HG03108 (cell line): Measurements from ENCODE around the gene ATXN1.

ENCODE experiments used
- ATAC-seq: cut with Tn5 transposase; IDR thresholded peaks from one replicate; pipeline ENCODE4 v1.9.1; 2021; ENCODE audit warnings: moderate library complexity; ENCODE audit not compliant: unreplicated experiment

Gene ATXN1

GRCh38 chr6:16301511-16301910 is 459.7 kb downstream of the ATXN1 start:
- ATAC-seq = peak; percentile 52

- no peak for ATAC-seq
Observed at GRCh38 chr6:16299861-16300260, 461.4 kb downstream of the ATXN1 start.

GRCh38 chr6:16296061-16296670 is 465.1 kb downstream of the ATXN1 start:
- ATAC-seq = no peak

DNA sequence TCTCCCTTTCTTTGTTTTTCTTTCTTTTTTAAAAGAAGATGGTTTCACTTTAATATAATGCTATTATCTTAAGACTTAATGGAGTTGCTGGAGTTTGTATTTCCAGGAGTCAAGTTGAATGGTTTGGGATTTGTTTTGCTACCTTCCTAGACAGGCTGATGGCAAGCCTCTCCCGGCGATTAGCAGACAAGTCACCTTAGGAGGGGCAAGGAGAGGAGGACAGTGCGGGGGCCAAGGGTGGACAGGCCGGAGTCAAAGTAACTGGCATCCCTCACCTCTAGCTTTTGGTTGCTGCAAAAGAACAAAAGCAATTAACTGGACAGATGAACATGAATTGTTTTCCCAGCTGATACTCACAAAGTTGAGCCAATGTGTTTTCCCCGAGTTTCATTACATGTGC is 465.8 kb downstream of the ATXN1 start:
- ATAC-seq = no peak

DNA sequence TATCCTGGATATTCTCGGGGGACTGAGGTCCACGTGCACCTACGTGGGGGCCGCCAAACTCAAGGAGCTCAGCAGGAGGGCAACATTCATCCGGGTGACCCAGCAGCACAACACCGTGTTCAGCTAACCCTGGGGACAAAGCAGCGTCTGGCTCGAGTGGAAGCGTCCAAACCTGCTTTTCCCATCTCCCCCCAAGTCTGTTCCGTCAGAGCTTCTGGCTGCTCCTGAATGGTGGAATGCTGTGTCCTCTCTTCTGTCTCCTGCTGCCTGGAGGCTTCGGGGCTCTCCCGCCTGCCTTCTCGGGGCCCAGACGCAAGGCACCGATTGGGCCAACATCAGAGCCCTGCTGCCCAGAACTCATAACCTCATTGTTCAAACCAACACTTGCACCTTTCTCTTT is 466.2 kb downstream of the ATXN1 start:
- ATAC-seq = no peak

DNA sequence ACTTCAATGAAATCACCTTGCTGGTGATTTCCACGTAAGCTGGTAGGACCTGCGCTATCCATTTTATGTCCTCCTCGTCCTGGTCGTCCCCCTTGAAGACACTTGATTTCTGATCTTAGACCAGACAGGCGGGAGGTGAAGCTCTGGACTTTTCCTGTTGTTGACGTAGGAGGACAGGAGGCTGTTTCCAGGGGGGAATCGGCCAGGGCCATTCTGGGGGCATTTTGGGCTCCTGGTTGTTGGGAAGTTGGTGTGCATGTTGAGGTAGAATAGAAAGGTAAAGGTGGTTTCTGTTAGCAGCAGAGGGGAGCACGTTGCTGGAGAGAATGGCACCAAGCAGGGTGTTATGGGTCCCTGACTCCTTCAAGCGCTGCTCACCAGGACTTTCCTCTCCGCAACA is 466.9 kb downstream of the ATXN1 start:
- ATAC-seq = no peak

- ATAC-seq = no peak
Observed at GRCh38 chr6:16292942-16293341, 468.3 kb downstream of the ATXN1 start.

DNA sequence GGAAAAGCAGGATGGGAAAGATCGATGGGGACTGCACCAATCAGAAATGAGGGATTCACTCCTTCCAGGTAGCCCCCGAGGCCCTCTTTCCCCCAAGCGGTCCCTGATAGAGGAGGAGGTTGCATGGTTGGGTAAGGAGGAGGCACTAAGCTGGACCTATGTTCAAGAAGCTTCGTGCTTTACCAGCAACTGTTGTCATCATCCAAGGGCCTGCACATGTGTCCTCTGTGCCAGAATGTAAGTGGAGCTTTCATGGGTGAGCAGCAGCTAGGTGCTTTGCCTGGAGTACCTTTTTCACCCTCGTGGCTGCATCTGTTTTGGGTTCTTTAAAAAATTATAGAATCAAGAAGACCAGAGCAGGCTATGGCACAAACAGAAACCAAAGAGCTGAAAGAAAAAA is 468.8 kb downstream of the ATXN1 start:
- ATAC-seq = no peak

DNA sequence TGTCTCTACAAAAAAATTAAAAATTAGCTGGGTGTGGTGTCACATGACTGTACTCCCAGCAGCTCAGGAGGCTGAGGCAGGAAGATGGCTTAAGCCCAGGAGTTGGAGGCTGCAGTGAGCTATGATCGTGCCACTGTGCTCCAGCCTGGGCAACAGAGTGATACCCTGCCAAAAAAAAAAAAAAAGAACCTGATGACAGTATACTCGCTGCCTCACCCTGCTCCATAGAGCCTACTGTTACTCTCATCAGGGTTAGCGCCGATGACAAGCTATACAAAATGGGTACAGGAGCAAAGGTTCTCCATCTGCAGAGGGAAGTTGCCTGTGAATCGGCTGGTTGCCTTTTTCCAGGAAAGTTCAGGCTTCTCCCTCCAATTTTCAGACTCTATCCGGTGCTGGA is 469.5 kb downstream of the ATXN1 start:
- no peak for ATAC-seq

GRCh38 chr6:16288163-16288562 is 473.1 kb downstream of the ATXN1 start:
- no peak for ATAC-seq

DNA sequence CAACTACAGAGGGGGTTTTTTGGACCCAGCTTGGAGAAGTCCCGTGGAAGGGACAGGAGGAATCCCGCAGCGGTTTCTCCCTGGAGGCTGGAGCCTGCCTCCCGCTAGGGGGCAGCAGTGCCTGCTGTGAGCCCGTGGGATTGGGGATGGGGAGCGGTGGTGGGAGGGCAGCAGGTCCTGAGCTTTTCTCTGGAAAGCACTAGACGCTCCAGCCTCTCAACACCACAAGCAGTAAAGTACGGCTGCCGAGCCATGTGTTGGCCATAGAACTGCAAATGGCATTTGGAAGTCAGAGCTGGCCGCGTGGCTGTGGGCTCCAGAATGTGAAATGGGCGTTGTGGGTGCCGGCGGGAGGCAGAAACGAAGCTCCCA is 475.1 kb downstream of the ATXN1 start:
- no peak for ATAC-seq

DNA sequence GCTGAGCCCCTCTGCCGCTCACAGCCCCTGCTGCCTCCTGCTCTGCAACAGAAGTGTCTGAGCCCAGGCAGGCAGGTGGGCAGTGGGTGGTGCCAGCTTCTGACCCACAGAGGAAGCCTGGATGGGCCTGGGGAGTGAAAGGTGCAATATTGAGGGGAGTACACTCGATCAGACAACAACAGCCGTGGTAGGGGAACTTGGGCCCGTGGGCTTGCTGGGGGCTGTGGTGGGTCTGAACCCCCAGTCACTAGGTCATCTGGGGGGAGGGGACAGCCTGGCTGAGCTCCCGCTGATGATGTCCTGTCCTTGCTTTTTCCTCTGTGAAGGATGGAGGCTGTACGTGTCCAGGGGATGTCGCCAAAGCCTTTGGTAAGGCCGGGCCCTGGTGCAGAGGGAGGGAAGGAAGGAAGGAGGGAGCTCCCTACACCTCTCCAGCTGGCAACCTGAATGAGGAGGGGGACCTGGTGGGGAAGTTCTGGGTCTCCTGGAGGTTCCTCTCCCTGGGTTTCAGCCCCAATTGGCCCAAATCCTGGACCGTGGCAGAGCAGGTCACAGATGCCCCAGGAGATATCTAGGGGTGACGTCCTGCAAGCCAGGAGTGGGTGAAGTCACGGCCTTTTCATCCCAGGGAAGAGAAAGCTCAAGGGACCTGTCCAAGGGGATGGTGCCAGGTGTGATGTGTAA is 475.7 kb downstream of the ATXN1 start:
- ATAC-seq = no peak

GRCh38 chr6:16284472-16284871 is 476.8 kb downstream of the ATXN1 start:
- no peak for ATAC-seq

DNA sequence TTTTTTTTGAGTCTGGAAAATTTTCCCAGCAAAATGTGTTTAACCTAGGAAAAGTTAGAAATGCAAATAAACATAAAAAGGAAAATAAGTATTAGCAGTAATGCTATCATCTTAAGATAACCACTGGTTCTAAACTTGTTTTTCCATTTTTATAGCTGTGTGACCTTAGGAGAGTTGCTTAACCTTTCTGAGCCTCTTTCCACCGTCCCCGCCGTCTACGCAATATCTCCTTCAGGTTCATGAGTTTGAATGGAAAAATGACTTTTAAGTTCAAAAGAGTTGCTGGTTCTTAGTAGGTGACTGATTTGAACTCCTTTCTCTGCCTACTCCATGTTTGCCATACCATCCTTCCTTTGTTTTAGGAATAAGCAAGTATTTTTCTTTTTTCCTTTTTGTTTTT is 478.9 kb downstream of the ATXN1 start:
- ATAC-seq = no peak

DNA sequence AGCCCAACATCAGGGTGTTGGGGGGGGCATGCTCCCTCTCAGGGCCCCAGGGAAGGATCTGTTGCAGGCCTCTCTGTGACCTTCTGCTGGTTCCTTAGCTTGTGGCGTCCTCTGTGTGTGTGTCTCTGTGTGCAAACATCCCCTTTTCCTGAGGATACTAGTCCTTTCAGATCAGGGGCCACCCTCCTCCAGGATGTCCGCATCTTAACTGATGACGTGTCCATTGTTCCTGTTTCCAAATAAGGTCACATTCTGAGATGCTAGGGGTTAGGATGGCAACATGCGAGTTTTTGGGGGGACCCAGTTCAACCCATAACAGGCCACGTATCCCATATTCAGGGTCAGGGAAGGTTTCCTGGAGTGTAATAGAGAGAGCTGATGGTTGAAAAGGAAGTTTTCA is 482.0 kb downstream of the ATXN1 start:
- ATAC-seq = no peak

DNA sequence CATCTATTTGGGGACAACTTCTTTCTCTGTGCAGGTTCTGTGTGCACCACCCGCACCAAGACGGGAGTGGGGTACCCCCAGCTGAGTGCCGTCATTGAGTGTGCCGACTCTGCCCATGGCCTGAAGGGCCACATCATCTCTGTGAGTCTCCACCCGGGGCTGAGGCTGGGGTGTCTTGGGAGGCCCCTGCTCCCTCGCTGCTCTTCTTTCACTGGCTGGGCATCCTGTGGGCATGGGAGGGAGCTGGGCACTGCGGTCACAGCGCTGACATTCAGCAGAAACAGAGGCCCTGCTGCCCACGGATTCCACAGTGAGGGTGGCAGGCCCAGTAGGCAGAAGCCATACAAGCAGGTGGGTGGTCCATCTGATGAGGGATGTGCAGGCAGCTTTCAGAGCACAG is 482.5 kb downstream of the ATXN1 start:
- no peak for ATAC-seq

GRCh38 chr6:16278048-16278724 is 483.1 kb downstream of the ATXN1 start:
- no peak for ATAC-seq

GRCh38 chr6:16277101-16277981 is 483.9 kb downstream of the ATXN1 start:
- ATAC-seq = no peak

GRCh38 chr6:16274885-16275589 is 486.2 kb downstream of the ATXN1 start:
- no peak for ATAC-seq

DNA sequence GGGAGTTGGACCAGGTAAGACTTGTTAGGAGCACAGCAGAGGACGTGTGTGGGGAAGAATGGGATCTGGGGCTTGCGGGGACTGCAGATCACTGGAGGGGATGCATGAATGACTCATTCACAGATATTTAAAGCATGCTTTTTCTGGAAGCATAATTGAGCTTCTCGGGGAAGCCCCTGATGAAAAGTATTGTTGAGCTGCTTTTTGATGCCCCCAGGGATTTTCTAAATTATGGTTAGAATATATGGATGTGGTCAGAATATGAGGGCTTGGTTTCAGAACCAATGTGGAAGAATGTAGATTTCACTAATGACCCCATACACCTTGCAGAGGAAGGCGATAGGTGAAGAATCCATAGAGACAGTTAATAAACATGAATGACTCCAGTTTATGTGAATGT is 486.8 kb downstream of the ATXN1 start:
- no peak for ATAC-seq

DNA sequence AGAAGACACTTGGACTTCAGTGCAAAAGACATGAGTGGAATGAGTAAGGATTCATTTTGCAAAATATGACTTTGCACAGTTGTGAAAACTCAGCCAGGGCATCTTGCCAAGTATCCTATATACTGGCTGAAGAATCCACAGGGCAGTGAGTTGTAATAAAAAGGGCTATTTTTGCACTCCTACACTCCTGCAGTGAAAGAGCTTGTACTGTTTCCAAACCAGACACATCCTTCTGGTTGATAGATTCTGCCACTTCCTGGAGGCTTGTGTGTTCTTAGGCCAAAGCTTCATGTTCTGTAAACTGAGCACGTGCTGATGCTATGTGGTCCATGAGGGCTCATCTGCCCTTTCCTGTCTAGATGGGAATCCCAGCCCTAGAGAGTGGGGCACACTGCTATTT is 488.0 kb downstream of the ATXN1 start:
- no peak for ATAC-seq
